ENCODE measurements around the gene SLC6A1. TPM values are rescaled to one million over a fixed set of nuclear protein-coding genes. Genes with fewer than 3 reads are reported as not detected.
A peak's percentile ranks its signal among the peaks of the same experiment; 100 is the strongest.

Gene SLC6A1
- total RNA-seq, 1 donor from 2014 or later, result 0.52 TPM

DNA sequence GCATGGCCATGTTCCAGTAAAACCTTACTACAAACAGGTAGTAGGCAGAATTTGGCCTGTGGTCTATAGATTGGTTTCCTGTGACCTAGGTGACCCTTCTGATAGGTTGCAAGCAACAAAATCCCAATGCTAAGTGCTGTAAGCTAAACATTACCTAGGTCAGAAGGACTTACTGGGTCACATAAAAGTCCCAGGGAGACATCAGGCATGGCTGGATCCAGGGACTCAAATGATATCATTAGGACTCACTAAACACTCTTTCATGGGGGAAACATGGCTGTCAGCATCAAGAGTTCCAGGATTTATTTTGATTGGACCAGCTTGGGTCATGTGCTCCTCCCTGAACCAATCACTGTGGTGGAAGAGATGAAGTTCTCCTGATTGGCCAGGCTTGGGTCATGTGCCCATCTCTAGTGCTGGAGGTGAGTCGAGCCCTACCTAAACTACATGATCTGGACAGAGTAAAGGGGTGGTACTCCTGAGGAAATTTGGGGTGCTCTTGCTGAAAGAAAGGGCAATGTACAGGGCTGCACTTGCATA lies 16.8 kb upstream of the SLC6A1 start:
- no peaks in the 10 kb centered on the region for H3K36me3 ChIP-seq
- peaks cover 16% of the 10 kb centered on the region for H3K27me3 Mint-ChIP-seq (ENCODE audit: insufficient read depth, low read depth)
- no peaks in the 10 kb centered on the region for H3K9me3 ChIP-seq (ENCODE audit: low read depth)
- no peak overlapping the region for H3K4me3 Mint-ChIP-seq
- DNase-seq (ENCODE audit: low spot score), result no peak
- H3K4me1 Mint-ChIP-seq, result peaks cover 20% of the 10 kb centered on the region
- no peaks in the 10 kb centered on the region for H3K27me3 ChIP-seq
- peaks cover 8% of the 10 kb centered on the region for H3K4me1 ChIP-seq
- no peak overlapping the region for H2AFZ ChIP-seq (replicated peaks)
- H3K9me3 Mint-ChIP-seq, result peaks cover 2% of the 10 kb centered on the region
- no peak overlapping the region for H3K4me2 ChIP-seq
- no peaks in the 10 kb centered on the region for H4K20me1 ChIP-seq (ENCODE audit: low read depth)
- H3F3A ChIP-seq (ENCODE audit: low read depth), result no peaks in the 10 kb centered on the region
- H3K9ac ChIP-seq, result no peak overlapping the region
- no peak overlapping the region for H3K27ac Mint-ChIP-seq
- no peak overlapping the region for H3K27ac ChIP-seq
- no peaks in the 10 kb centered on the region for H3K79me2 ChIP-seq (ENCODE audit: low read depth)
- TF ChIP-seq, protein P1, sequence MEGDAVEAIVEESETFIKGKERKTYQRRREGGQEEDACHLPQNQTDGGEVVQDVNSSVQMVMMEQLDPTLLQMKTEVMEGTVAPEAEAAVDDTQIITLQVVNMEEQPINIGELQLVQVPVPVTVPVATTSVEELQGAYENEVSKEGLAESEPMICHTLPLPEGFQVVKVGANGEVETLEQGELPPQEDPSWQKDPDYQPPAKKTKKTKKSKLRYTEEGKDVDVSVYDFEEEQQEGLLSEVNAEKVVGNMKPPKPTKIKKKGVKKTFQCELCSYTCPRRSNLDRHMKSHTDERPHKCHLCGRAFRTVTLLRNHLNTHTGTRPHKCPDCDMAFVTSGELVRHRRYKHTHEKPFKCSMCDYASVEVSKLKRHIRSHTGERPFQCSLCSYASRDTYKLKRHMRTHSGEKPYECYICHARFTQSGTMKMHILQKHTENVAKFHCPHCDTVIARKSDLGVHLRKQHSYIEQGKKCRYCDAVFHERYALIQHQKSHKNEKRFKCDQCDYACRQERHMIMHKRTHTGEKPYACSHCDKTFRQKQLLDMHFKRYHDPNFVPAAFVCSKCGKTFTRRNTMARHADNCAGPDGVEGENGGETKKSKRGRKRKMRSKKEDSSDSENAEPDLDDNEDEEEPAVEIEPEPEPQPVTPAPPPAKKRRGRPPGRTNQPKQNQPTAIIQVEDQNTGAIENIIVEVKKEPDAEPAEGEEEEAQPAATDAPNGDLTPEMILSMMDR (IDR thresholded peaks at IDR 0.05), result no peak
- TF ChIP-seq EZH2phosphoT487 (IDR thresholded peaks at IDR 0.05), result no peak
- no peak for TF ChIP-seq EZH2 (IDR thresholded peaks at IDR 0.05)
- no peaks in the 10 kb centered on the region for H3K36me3 Mint-ChIP-seq
- H3K4me3 ChIP-seq, result no peak overlapping the region

- Mint-ChIP-seq H3K4me3 (no peak overlapping the region), H3K4me1 (peaks cover 20% of the 10 kb centered on the region), H3K27ac (no peak overlapping the region), H3K9me3 (peaks cover 2% of the 10 kb centered on the region), H3K36me3 (no peaks in the 10 kb centered on the region), H3K27me3 (ENCODE audit: insufficient read depth, low read depth) (peaks cover 12% of the 10 kb centered on the region)
- Histone ChIP-seq H3K4me3 (no peak overlapping the region), H3K9me3 (ENCODE audit: low read depth) (no peaks in the 10 kb centered on the region), H3K79me2 (ENCODE audit: low read depth) (no peaks in the 10 kb centered on the region), H3F3A (ENCODE audit: low read depth) (no peaks in the 10 kb centered on the region), H3K4me1 (peaks cover 8% of the 10 kb centered on the region), H4K20me1 (ENCODE audit: low read depth) (no peaks in the 10 kb centered on the region), H2AFZ (replicated peaks) (no peak overlapping the region), H3K36me3 (no peaks in the 10 kb centered on the region), H3K9ac (no peak overlapping the region), H3K27ac (no peak overlapping the region), H3K27me3 (peaks cover 6% of the 10 kb centered on the region), H3K4me2 (no peak overlapping the region)
- TF ChIP-seq EZH2 (IDR thresholded peaks at IDR 0.05), result no peak
- no peak for TF ChIP-seq EZH2phosphoT487 (IDR thresholded peaks at IDR 0.05)
- TF ChIP-seq, protein P1 (IDR thresholded peaks at IDR 0.05), result no peak
- DNase-seq (ENCODE audit: low spot score), result no peak
These were observed 15.8 kb upstream of the SLC6A1 start for GRCh38 chr3:10976770-10977169.

DNA sequence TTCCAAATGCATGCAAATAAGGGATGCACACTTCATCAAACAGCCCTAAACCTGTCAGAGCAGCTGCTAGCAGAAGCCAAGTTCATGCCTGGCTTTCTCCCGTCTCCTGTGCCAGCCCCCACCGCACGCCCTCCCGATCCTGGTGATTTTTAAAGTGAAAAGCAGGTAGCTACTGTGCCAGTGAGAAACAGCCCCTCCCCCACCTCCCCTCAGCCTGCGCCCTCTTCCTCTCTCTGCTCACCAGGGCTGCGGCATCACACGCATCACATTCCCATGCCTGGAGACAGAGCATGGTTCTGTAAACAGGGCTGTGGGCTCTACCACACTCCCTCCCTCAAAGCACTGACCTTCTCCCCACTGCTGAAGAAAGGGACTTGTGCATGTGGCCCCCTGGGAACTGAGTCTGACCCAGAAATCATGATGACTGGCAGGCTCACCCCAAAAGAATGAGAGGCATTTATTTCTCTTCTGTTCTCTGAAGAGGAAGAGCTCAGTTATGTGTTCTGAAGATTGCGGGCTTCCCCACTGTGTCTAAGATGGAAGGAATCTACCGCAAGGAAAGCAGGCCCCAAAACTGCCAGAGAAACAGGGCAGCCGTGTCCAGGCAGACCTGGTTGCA lies 14.5 kb upstream of the SLC6A1 start:
- Histone ChIP-seq H3K4me2 (no peak overlapping the region), H3K4me3 (no peak overlapping the region), H3F3A (ENCODE audit: low read depth) (no peaks in the 10 kb centered on the region), H3K9ac (no peak overlapping the region), H3K79me2 (ENCODE audit: low read depth) (no peaks in the 10 kb centered on the region), H3K4me1 (peaks cover 8% of the 10 kb centered on the region), H3K27ac (no peak overlapping the region), H3K36me3 (no peaks in the 10 kb centered on the region), H3K27me3 (peaks cover 6% of the 10 kb centered on the region), H3K9me3 (ENCODE audit: low read depth) (no peaks in the 10 kb centered on the region), H4K20me1 (ENCODE audit: low read depth) (no peaks in the 10 kb centered on the region), H2AFZ (replicated peaks) (peak overlapping the region; percentile 72)
- Mint-ChIP-seq H3K27me3 (ENCODE audit: insufficient read depth, low read depth) (peaks cover 14% of the 10 kb centered on the region), H3K4me3 (no peak overlapping the region), H3K9me3 (peaks cover 2% of the 10 kb centered on the region), H3K27ac (no peak overlapping the region), H3K4me1 (peaks cover 22% of the 10 kb centered on the region), H3K36me3 (no peaks in the 10 kb centered on the region)
- TF ChIP-seq EZH2 (IDR thresholded peaks at IDR 0.05) (no peak), EZH2phosphoT487 (IDR thresholded peaks at IDR 0.05) (no peak)
- TF ChIP-seq, protein P1 (IDR thresholded peaks at IDR 0.05), result no peak
- peak; percentile 31 for DNase-seq (ENCODE audit: low spot score)
